Mammary epithelial cell (primary cell): ENCODE measurements around the gene ZBTB44.

ENCODE experiments used
- EZH2 ChIP-seq: IDR thresholded peaks from 2 replicates; pipeline ENCODE4 v1.6.1; 2012; ENCODE audit warnings: low read length, inconsistent platforms, borderline replicate concordance
- TF ChIP-seq, protein P1 (sequence below), 2 donors: IDR thresholded peaks in 1 of 2; conservative IDR thresholded peaks in 1 of 2; 2 replicates each; pipeline ENCODE4 v1.5.1; 2011 to 2012; ENCODE audit warnings: inconsistent platforms in 2 of 2, low read length in 2 of 2, mild to moderate bottlenecking in 2 of 2, control low read depth in 1 of 2, low read depth in 1 of 2; ENCODE audit not compliant: insufficient read depth in 1 of 2; ENCODE audit errors: extremely low read depth in 1 of 2

DNA sequence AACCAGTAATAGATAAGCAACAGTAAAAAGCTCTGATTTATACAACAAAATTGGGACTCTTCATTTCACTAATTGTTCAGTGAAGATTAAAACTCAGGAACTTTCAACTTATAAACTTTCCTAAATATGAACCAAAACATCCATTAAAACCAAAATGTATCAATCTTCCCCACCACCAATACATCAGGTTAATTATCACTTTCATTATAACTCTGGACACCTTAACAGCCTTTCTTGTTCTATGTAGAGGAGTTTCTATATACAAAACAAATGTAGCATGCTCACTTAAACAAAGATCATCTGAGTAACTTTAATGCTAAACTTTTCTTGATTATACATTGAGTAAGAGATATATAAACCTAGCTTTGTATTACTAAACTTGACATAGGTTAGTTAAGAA lies 80.4 kb downstream of the ZBTB44 start:
- TF ChIP-seq, protein P1, sequence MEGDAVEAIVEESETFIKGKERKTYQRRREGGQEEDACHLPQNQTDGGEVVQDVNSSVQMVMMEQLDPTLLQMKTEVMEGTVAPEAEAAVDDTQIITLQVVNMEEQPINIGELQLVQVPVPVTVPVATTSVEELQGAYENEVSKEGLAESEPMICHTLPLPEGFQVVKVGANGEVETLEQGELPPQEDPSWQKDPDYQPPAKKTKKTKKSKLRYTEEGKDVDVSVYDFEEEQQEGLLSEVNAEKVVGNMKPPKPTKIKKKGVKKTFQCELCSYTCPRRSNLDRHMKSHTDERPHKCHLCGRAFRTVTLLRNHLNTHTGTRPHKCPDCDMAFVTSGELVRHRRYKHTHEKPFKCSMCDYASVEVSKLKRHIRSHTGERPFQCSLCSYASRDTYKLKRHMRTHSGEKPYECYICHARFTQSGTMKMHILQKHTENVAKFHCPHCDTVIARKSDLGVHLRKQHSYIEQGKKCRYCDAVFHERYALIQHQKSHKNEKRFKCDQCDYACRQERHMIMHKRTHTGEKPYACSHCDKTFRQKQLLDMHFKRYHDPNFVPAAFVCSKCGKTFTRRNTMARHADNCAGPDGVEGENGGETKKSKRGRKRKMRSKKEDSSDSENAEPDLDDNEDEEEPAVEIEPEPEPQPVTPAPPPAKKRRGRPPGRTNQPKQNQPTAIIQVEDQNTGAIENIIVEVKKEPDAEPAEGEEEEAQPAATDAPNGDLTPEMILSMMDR (conservative IDR thresholded peaks at IDR 0.05 in 1 of 2, IDR thresholded peaks at IDR 0.05 in 1 of 2; ENCODE audit: extremely low read depth in 1 of 2, insufficient read depth in 1 of 2, low read depth in 1 of 2, low read length in 2 of 2): no peak
- TF ChIP-seq EZH2: no peak
